Neural progenitor cell (in vitro differentiated cells): Measurements from ENCODE around the gene KRT74.

ENCODE experiments used
- EZH2 ChIP-seq: fragments of 200-600 bp; sonication (generic); IDR thresholded peaks from 2 replicates; pipeline ENCODE4 v1.6.1; 2017; ENCODE audit warnings: antibody characterized with exemption, mild to moderate bottlenecking, moderate library complexity
- TF ChIP-seq, protein P1 (sequence below): fragments of 200-600 bp; sonication (generic); IDR thresholded peaks from 2 replicates; pipeline ENCODE4 v1.5.1; 2017; ENCODE audit warnings: antibody characterized with exemption, mild to moderate bottlenecking

- TF ChIP-seq, protein P1, sequence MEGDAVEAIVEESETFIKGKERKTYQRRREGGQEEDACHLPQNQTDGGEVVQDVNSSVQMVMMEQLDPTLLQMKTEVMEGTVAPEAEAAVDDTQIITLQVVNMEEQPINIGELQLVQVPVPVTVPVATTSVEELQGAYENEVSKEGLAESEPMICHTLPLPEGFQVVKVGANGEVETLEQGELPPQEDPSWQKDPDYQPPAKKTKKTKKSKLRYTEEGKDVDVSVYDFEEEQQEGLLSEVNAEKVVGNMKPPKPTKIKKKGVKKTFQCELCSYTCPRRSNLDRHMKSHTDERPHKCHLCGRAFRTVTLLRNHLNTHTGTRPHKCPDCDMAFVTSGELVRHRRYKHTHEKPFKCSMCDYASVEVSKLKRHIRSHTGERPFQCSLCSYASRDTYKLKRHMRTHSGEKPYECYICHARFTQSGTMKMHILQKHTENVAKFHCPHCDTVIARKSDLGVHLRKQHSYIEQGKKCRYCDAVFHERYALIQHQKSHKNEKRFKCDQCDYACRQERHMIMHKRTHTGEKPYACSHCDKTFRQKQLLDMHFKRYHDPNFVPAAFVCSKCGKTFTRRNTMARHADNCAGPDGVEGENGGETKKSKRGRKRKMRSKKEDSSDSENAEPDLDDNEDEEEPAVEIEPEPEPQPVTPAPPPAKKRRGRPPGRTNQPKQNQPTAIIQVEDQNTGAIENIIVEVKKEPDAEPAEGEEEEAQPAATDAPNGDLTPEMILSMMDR = no peak
- TF ChIP-seq EZH2 = no peak
Observed at GRCh38 chr12:52525661-52526499, 47.8 kb downstream of the KRT74 start.
